Peyer's patch (tissue), 4 donors: ENCODE data around the gene DHX34. TPM values are rescaled to one million over a fixed set of nuclear protein-coding genes. Genes with fewer than 3 reads are reported as not detected.

ENCODE experiments used
- DNase-seq, 3 donors: peaks; one replicate each; pipeline ENCODE4 v3.0.0-alpha.2; 2017 to 2019
- H3K27ac ChIP-seq, 4 donors: fragments of 200-600 bp; sonication (generic); one replicate each; pipeline ENCODE4 v1.5.1; 2016 to 2019
- H3K27me3 ChIP-seq, 2 donors: fragments of 200-600 bp; sonication (generic); one replicate each; pipeline ENCODE4 v1.5.1; 2019
- H3K36me3 ChIP-seq, 3 donors: fragments of 200-600 bp; sonication (generic); one replicate each; pipeline ENCODE4 v1.5.1; 2016 to 2019
- H3K4me1 ChIP-seq, 4 donors: fragments of 200-600 bp; sonication (generic); one replicate each; pipeline ENCODE4 v1.5.1; 2016 to 2019
- H3K4me3 ChIP-seq, 4 donors: fragments of 200-600 bp; sonication (generic); 1 replicate in 3 of 4; 2 replicates in 1 of 4; pipeline ENCODE4 v1.5.1; 2016 to 2019; ENCODE audit warnings: mild to moderate bottlenecking in 1 of 4
- H3K9me3 ChIP-seq, 4 donors: fragments of 200-600 bp; sonication (generic); one replicate each; pipeline ENCODE4 v1.5.1; 2016 to 2019; ENCODE audit warnings: mild to moderate bottlenecking in 1 of 4
- POLR2A ChIP-seq, 2 donors: fragments of 450-650 bp; IDR thresholded peaks; one replicate each; pipeline ENCODE4 v1.5.1; 2017; ENCODE audit warnings: antibody characterized with exemption in 2 of 2, mild to moderate bottlenecking in 2 of 2, moderate library complexity in 2 of 2
- total RNA-seq, 4 donors: library from RNA; depleted of rRNA; stranded (reverse); fragments of >200 nt; gene quantifications; one replicate each; pipeline ENCODE4 v1.1.0, GENCODE V29; 2016
- TF ChIP-seq, protein P1 (sequence below), 6 experiments: fragments of 450-650 bp in 4 of 6; fragments of 200-600 bp in 2 of 6; sonication (generic) in 1 of 6; IDR thresholded peaks; one replicate each; pipeline ENCODE4 v1.5.1; 2017 to 2019; ENCODE audit warnings: antibody characterized with exemption in 6 of 6, mild to moderate bottlenecking in 3 of 6, moderate library complexity in 1 of 6

Gene DHX34
- total RNA-seq, 4 donors from 2014 or later: 13.1 to 51.2 (median 30.0) TPM

DNA sequence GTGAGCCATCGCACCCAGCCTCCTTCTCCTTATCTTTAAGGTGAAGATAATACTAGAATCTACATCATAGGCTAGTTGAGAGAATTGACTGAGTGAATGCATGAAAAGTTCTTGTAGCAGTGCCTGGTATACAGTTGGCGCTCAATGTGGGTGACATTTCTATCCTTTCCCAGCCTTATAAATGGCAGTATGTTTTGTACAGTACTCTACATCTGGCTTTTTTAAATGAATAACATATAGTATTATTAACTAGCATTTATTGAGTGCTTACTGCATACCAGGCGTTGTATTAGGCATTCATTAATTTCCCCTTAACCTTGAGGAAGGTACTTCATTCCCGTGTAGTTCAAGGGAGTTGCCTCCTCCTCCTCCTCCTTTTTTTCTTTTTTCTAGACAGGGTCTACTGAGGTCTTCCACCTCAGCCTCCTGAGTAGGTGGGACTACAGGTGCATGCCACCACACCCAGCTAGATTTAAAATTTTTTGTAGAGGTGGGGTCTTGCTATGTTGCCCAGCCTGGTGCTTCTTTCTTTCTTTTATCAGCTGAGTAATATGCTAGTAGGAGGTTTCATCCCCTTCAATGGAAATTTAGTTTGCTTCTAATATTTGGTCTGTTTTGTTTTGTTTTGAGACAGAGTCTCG is 36.6 kb upstream of the DHX34 start:
- TF ChIP-seq, protein P1, sequence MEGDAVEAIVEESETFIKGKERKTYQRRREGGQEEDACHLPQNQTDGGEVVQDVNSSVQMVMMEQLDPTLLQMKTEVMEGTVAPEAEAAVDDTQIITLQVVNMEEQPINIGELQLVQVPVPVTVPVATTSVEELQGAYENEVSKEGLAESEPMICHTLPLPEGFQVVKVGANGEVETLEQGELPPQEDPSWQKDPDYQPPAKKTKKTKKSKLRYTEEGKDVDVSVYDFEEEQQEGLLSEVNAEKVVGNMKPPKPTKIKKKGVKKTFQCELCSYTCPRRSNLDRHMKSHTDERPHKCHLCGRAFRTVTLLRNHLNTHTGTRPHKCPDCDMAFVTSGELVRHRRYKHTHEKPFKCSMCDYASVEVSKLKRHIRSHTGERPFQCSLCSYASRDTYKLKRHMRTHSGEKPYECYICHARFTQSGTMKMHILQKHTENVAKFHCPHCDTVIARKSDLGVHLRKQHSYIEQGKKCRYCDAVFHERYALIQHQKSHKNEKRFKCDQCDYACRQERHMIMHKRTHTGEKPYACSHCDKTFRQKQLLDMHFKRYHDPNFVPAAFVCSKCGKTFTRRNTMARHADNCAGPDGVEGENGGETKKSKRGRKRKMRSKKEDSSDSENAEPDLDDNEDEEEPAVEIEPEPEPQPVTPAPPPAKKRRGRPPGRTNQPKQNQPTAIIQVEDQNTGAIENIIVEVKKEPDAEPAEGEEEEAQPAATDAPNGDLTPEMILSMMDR (IDR thresholded peaks at IDR 0.05): no peak
- no peak for TF ChIP-seq POLR2A (IDR thresholded peaks at IDR 0.05)
- Histone ChIP-seq H3K4me1 (no peaks in the 10 kb centered on the region), H3K27me3 (no peaks in the 10 kb centered on the region), H3K36me3 (no peaks in the 10 kb centered on the region), H3K4me3 (no peak overlapping the region), H3K9me3 (no peaks in the 10 kb centered on the region), H3K27ac (no peak overlapping the region)
- no peak for DNase-seq

DNA sequence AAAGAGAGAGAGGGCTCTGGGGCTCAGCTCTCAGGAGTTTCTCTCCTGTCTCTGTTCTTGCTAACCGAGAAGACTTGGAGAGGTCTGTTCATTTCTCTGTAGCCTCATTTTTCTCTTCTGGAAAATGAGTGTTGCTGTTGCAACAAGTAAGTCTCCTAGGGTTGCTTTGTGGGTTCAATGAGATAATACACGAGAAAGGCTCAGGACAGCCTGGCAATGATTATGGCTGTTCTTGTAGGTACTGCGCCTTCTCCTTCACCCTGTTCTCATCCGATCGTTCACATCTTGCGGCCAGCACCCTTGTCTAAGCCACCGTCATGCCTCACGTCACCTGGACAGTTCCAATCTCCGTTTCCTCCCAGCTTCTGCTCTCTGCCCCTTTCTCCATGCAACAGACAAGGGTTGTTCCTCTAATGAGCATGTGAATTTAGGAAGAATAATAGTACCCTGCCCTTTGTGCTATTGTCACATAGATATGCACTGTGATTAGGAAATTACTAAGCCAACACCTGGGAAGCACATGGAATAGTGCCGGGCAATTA is 35.3 kb upstream of the DHX34 start:
- Histone ChIP-seq H3K27ac (no peak overlapping the region), H3K36me3 (no peaks in the 10 kb centered on the region), H3K4me1 (no peaks in the 10 kb centered on the region), H3K4me3 (no peak overlapping the region), H3K27me3 (no peaks in the 10 kb centered on the region), H3K9me3 (no peaks in the 10 kb centered on the region)
- no peak for TF ChIP-seq POLR2A (IDR thresholded peaks at IDR 0.05)
- TF ChIP-seq, protein P1 (IDR thresholded peaks at IDR 0.05): no peak
- no peak for DNase-seq

DNA sequence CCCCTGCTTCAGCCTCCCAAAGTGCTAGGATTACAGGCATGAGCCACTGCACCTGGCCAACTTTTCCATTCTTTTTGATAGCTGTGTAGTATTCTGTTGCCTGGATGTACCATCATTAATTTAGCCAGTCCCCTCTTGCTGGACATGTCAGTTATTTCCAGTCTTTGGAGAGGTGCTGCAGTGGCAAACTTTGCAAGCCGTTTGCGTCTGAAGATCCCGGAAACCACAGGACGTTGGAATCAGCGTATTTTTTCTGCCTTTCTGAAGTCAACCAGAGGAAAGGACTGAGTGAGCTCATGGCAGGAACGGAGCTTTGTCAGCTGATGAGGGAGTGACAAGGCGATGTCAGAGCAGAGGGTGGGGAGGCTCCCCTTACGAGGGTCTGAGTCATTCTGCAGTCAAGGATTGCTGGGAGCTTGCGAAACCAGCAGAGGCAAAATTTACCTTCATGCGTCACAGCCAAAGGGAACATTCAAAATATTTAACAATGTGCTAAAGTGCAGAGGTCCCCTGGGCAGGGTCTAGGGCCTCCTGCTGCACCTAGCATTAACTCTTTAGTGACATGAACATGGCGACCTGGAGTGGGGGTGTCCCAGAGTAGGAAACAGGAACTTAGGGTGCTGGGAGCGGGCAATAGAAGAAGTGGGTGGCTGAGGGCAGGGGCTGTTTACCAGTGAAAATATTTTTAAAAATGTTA is 33.8 kb upstream of the DHX34 start:
- peak in 1 of 3 donors; percentile 64 for DNase-seq

DNA sequence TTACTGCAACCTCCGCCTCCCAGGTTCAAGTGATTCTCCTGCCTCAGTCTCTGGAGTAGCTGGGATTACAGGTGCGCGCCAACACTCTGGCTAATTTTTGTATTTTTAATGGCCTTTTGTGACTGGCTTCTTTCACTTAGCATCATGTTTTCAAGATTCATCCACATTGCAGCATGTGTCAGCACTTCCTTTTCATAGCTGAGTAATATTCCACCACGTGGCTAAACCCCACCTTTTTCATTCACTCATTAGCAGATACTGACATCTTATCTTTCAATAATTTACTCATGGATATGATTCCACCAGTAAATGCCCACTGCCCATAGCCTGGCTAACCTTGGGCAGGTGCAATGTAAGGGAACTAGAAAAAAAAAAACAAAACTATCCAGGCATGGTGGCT is 32.6 kb upstream of the DHX34 start:
- H3K9me3 ChIP-seq: no peaks in the 10 kb centered on the region
- no peak for DNase-seq
- no peaks in the 10 kb centered on the region for H3K27me3 ChIP-seq
- H3K36me3 ChIP-seq: no peaks in the 10 kb centered on the region
- H3K4me3 ChIP-seq: no peak overlapping the region
- H3K27ac ChIP-seq: no peak overlapping the region
- no peaks in the 10 kb centered on the region for H3K4me1 ChIP-seq
- TF ChIP-seq, protein P1 (IDR thresholded peaks at IDR 0.05): no peak
- no peak for TF ChIP-seq POLR2A (IDR thresholded peaks at IDR 0.05)

More for the DNA sequence above, 33.8 kb upstream of the DHX34 start:
- Histone ChIP-seq H3K4me1 (no peaks in the 10 kb centered on the region), H3K4me3 (no peak overlapping the region), H3K36me3 (no peaks in the 10 kb centered on the region), H3K27me3 (no peaks in the 10 kb centered on the region), H3K9me3 (no peaks in the 10 kb centered on the region), H3K27ac (peak overlapping the region in 2 of 4 donors; percentile 5 to 30)
- TF ChIP-seq POLR2A (IDR thresholded peaks at IDR 0.05): no peak
- TF ChIP-seq, protein P1 (IDR thresholded peaks at IDR 0.05): no peak

DNA sequence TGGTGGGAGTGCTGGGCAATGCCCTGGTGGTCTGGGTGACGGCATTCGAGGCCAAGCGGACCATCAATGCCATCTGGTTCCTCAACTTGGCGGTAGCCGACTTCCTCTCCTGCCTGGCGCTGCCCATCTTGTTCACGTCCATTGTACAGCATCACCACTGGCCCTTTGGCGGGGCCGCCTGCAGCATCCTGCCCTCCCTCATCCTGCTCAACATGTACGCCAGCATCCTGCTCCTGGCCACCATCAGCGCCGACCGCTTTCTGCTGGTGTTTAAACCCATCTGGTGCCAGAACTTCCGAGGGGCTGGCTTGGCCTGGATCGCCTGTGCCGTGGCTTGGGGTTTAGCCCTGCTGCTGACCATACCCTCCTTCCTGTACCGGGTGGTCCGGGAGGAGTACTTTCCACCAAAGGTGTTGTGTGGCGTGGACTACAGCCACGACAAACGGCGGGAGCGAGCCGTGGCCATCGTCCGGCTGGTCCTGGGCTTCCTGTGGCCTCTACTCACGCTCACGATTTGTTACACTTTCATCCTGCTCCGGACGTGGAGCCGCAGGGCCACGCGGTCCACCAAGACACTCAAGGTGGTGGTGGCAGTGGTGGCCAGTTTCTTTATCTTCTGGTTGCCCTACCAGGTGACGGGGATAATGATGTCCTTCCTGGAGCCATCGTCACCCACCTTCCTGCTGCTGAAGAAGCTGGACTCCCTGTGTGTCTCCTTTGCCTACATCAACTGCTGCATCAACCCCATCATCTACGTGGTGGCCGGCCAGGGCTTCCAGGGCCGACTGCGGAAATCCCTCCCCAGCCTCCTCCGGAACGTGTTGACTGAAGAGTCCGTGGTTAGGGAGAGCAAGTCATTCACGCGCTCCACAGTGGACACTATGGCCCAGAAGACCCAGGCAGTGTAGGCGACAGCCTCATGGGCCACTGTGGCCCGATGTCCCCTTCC is 28.9 kb upstream of the DHX34 start:
- H3K27me3 ChIP-seq: no peaks in the 10 kb centered on the region
- no peak for DNase-seq
- TF ChIP-seq POLR2A (IDR thresholded peaks at IDR 0.05): no peak
- TF ChIP-seq, protein P1 (IDR thresholded peaks at IDR 0.05): no peak
- no peaks in the 10 kb centered on the region for H3K9me3 ChIP-seq
- no peaks in the 10 kb centered on the region for H3K4me1 ChIP-seq
- no peaks in the 10 kb centered on the region for H3K36me3 ChIP-seq
- no peak overlapping the region for H3K4me3 ChIP-seq
- no peak overlapping the region for H3K27ac ChIP-seq
